Liver (tissue), 9 donors: ENCODE data around the gene WDR7. TPM values are rescaled to one million over a fixed set of nuclear protein-coding genes. Genes with fewer than 3 reads are reported as not detected.

Experiments used
- DNase-seq: peaks from one replicate; pipeline ENCODE4 v3.0.0-alpha.2; 2017; ENCODE audit warnings: low spot score
- H3K27ac ChIP-seq, 2 donors: one replicate each; pipeline ENCODE4 v1.7.0; 2013; ENCODE audit warnings: inconsistent platforms in 2 of 2, low read length in 2 of 2, control low read depth in 1 of 2, low read depth in 1 of 2, mild to moderate bottlenecking in 1 of 2
- H3K27me3 ChIP-seq, 4 donors: one replicate each; pipeline versions ENCODE4 v1.6.1 to v1.7.0; 2013; ENCODE audit warnings: low read length in 3 of 4, inconsistent platforms in 1 of 4, mild to moderate bottlenecking in 1 of 4, moderate library complexity in 1 of 4; ENCODE audit not compliant: control insufficient read depth in 4 of 4, insufficient read depth in 4 of 4
- H3K36me3 ChIP-seq, 4 donors: one replicate each; pipeline versions ENCODE4 v1.6.1 to v1.7.0; 2013; ENCODE audit warnings: low read length in 3 of 4, mild to moderate bottlenecking in 3 of 4, low read depth in 1 of 4, moderate library complexity in 1 of 4; ENCODE audit not compliant: control insufficient read depth in 4 of 4, insufficient read depth in 3 of 4
- H3K4me1 ChIP-seq, 4 donors: one replicate each; pipeline versions ENCODE4 v1.6.1 to v1.7.0; 2013; ENCODE audit warnings: low read length in 3 of 4, mild to moderate bottlenecking in 3 of 4, moderate library complexity in 1 of 4; ENCODE audit not compliant: control insufficient read depth in 4 of 4, insufficient read depth in 4 of 4
- H3K4me3 ChIP-seq, 3 donors: one replicate each; pipeline versions ENCODE4 v1.6.1 to v1.7.0; 2013; ENCODE audit warnings: low read length in 3 of 3, control low read depth in 1 of 3, low read depth in 1 of 3, mild to moderate bottlenecking in 1 of 3
- H3K9ac ChIP-seq, 2 donors: one replicate each; pipeline ENCODE4 v1.7.0; 2013; ENCODE audit warnings: low read length in 2 of 2, mild to moderate bottlenecking in 2 of 2, moderate library complexity in 2 of 2, control low read depth in 1 of 2, low read depth in 1 of 2
- H3K9me3 ChIP-seq, 4 donors: one replicate each; pipeline versions ENCODE4 v1.6.1 to v1.7.0; 2013; ENCODE audit warnings: low read length in 3 of 4; ENCODE audit not compliant: control insufficient read depth in 4 of 4
- CTCF ChIP-seq: fragments of 150-350 bp; IDR thresholded peaks from 2 replicates; pipeline ENCODE4 v1.5.1; 2017; ENCODE audit warnings: improper control_type of control experiment, low read depth, low read length; ENCODE audit not compliant: missing input control
- EGR1 ChIP-seq, 2 donors: IDR thresholded peaks; 2 replicates each; pipeline ENCODE4 v1.6.1; 2016 to 2018; ENCODE audit warnings: antibody characterized with exemption in 2 of 2, low read depth in 2 of 2
- FOXA1 ChIP-seq: IDR thresholded peaks from 2 replicates; pipeline ENCODE4 v1.6.1; 2016; ENCODE audit warnings: antibody characterized with exemption
- FOXA2 ChIP-seq: IDR thresholded peaks from 2 replicates; pipeline ENCODE4 v1.6.1; 2016; ENCODE audit warnings: antibody characterized with exemption
- GABPA ChIP-seq, 2 donors: IDR thresholded peaks in 1 of 2; conservative IDR thresholded peaks in 1 of 2; 2 replicates each; pipeline ENCODE4 v1.6.1; 2016; ENCODE audit warnings: antibody characterized with exemption in 2 of 2, mild to moderate bottlenecking in 1 of 2, moderate library complexity in 1 of 2
- HNF4A ChIP-seq, 2 donors: conservative IDR thresholded peaks; 2 replicates each; pipeline ENCODE4 v1.6.1; 2016; ENCODE audit warnings: antibody characterized with exemption in 2 of 2, mild to moderate bottlenecking in 2 of 2
- HNF4G ChIP-seq: IDR thresholded peaks from 2 replicates; pipeline ENCODE4 v1.6.1; 2016; ENCODE audit warnings: antibody characterized with exemption
- JUND ChIP-seq, 2 donors: IDR thresholded peaks; 2 replicates each; pipeline ENCODE4 v1.6.1; 2016; ENCODE audit warnings: antibody characterized with exemption in 2 of 2
- MAX ChIP-seq: IDR thresholded peaks from 2 replicates; pipeline ENCODE4 v1.6.1; 2016; ENCODE audit warnings: antibody characterized with exemption
- NR2F2 ChIP-seq: IDR thresholded peaks from 2 replicates; pipeline ENCODE4 v1.6.1; 2016; ENCODE audit warnings: antibody characterized with exemption
- RAD21 ChIP-seq, 2 donors: IDR thresholded peaks; 2 replicates each; pipeline ENCODE4 v1.6.1; 2016; ENCODE audit warnings: antibody characterized with exemption in 2 of 2, mild to moderate bottlenecking in 2 of 2
- RXRA ChIP-seq, 2 donors: IDR thresholded peaks; 2 replicates each; pipeline ENCODE4 v1.6.1; 2017 to 2018; ENCODE audit warnings: antibody characterized with exemption in 2 of 2, mild to moderate bottlenecking in 1 of 2
- SP1 ChIP-seq: IDR thresholded peaks from 2 replicates; pipeline ENCODE4 v1.6.1; 2018; ENCODE audit warnings: antibody characterized with exemption, mild to moderate bottlenecking
- TAF1 ChIP-seq: conservative IDR thresholded peaks from 2 replicates; pipeline ENCODE4 v1.6.1; 2016; ENCODE audit warnings: antibody characterized with exemption, mild to moderate bottlenecking
- YY1 ChIP-seq: IDR thresholded peaks from 2 replicates; pipeline ENCODE4 v1.6.1; 2016; ENCODE audit warnings: antibody characterized with exemption, mild to moderate bottlenecking
- WGBS: extraction: QIAGEN DNeasy Blood & Tissue Kit; methylation state at CpG from one replicate; pipeline ENCODE4 v1.1.7; 2013; 5-methylcytosine and 5-hydroxymethylcytosine counted together
- polyA plus RNA-seq, 2 donors: library from polyadenylated mRNA; stranded (reverse) in 1 of 2; unstranded in 1 of 2; fragments of 200-250 nt in 1 of 2; fragments of >200 nt in 1 of 2; fragmentation: Nextera tagmentation in 1 of 2; extraction: Ambion mirVana in 1 of 2; gene quantifications; one replicate each; pipeline versions ENCODE4 v1.2.1 to v1.2.3, GENCODE V29; 2013 to 2015
- total RNA-seq, 2 donors: library from RNA; depleted of rRNA; stranded (reverse); fragments of >200 nt; gene quantifications; one replicate each; pipeline ENCODE4 v1.2.3, GENCODE V29; 2014
- TF ChIP-seq, protein P1 (sequence below): IDR thresholded peaks from 2 replicates; pipeline ENCODE4 v1.6.1; 2016; ENCODE audit warnings: antibody characterized with exemption
- TF ChIP-seq, protein P2 (sequence below): IDR thresholded peaks from 2 replicates; pipeline ENCODE4 v1.6.1; 2016; ENCODE audit warnings: antibody characterized with exemption, mild to moderate bottlenecking
- donor health status: healthy.
- donor health status: healthy.
- donor health status: healthy.
- donor health status: healthy.
- donor health status: healthy.

The WDR7 gene
- total and polyA plus RNA-seq, 4 donors = 4.5 to 26.6 (median 13.2) TPM

GRCh38 chr18:56934131-56934530 lies 283.0 kb downstream of the WDR7 start:
- Histone ChIP-seq H3K9ac (no peak overlapping the region), H3K36me3 (peaks cover 0 to 9% (median 0%) of the 10 kb centered on the region in 4 donors), H3K27ac (no peak overlapping the region), H3K9me3 (no peaks in the 10 kb centered on the region), H3K27me3 (no peaks in the 10 kb centered on the region), H3K4me3 (no peak overlapping the region), H3K4me1 (no peaks in the 10 kb centered on the region)
- no peak for DNase-seq
- WGBS = 90% methylated on average over 3 of the region's 3 CpGs
- no peak for TF ChIP-seq JUND (IDR thresholded peaks at IDR 0.05)
- no peak for TF ChIP-seq CTCF
- TF ChIP-seq HNF4G = no peak
- TF ChIP-seq, protein P1, sequence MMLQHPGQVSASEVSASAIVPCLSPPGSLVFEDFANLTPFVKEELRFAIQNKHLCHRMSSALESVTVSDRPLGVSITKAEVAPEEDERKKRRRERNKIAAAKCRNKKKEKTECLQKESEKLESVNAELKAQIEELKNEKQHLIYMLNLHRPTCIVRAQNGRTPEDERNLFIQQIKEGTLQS = no peak
- TF ChIP-seq RXRA (IDR thresholded peaks at IDR 0.05) = no peak
- no peak for TF ChIP-seq GABPA (IDR thresholded peaks at IDR 0.05 in 1 of 2, conservative IDR thresholded peaks at IDR 0.05 in 1 of 2)
- TF ChIP-seq FOXA1 = no peak
- no peak for TF ChIP-seq FOXA2
- no peak for TF ChIP-seq TAF1
- TF ChIP-seq HNF4A (conservative IDR thresholded peaks at IDR 0.05) = no peak
- TF ChIP-seq NR2F2 = no peak
- TF ChIP-seq YY1 = no peak
- TF ChIP-seq EGR1 (IDR thresholded peaks at IDR 0.05; ENCODE audit: low read depth in 2 of 2) = no peak
- TF ChIP-seq, protein P2, sequence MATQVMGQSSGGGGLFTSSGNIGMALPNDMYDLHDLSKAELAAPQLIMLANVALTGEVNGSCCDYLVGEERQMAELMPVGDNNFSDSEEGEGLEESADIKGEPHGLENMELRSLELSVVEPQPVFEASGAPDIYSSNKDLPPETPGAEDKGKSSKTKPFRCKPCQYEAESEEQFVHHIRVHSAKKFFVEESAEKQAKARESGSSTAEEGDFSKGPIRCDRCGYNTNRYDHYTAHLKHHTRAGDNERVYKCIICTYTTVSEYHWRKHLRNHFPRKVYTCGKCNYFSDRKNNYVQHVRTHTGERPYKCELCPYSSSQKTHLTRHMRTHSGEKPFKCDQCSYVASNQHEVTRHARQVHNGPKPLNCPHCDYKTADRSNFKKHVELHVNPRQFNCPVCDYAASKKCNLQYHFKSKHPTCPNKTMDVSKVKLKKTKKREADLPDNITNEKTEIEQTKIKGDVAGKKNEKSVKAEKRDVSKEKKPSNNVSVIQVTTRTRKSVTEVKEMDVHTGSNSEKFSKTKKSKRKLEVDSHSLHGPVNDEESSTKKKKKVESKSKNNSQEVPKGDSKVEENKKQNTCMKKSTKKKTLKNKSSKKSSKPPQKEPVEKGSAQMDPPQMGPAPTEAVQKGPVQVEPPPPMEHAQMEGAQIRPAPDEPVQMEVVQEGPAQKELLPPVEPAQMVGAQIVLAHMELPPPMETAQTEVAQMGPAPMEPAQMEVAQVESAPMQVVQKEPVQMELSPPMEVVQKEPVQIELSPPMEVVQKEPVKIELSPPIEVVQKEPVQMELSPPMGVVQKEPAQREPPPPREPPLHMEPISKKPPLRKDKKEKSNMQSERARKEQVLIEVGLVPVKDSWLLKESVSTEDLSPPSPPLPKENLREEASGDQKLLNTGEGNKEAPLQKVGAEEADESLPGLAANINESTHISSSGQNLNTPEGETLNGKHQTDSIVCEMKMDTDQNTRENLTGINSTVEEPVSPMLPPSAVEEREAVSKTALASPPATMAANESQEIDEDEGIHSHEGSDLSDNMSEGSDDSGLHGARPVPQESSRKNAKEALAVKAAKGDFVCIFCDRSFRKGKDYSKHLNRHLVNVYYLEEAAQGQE = no peak
- TF ChIP-seq MAX = no peak
- no peak for TF ChIP-seq SP1

DNA sequence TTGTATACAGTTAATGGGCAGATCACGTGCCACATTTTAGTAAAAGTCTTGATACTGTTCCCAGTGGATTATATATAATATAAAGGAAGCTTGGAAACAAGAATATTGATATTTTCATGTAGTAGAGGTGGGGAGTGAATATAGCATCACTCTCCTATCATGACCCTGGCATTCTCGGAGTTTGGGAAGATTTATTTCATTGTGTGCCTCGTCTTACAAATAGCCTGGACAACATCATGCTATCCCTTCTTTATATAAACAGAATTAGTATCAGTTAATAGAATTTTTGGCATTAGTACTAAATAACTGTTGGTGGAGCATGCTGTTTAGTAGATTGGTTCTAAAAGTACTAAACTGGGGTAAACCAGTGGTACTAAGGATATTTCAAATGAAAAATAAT lies 283.7 kb downstream of the WDR7 start:
- no peaks in the 10 kb centered on the region for H3K9me3 ChIP-seq
- H3K27ac ChIP-seq = no peak overlapping the region
- no peak overlapping the region for H3K4me3 ChIP-seq
- H3K4me1 ChIP-seq = no peaks in the 10 kb centered on the region
- no peaks in the 10 kb centered on the region for H3K27me3 ChIP-seq
- H3K9ac ChIP-seq = no peak overlapping the region
- 96% methylated on average over 3 of the region's 3 CpGs for WGBS
- no peak for DNase-seq
- TF ChIP-seq SP1 (no peak), TAF1 (no peak), MAX (no peak), FOXA2 (no peak), EGR1 (IDR thresholded peaks at IDR 0.05; ENCODE audit: low read depth in 2 of 2) (no peak), NR2F2 (no peak), JUND (IDR thresholded peaks at IDR 0.05) (no peak), CTCF (no peak), GABPA (IDR thresholded peaks at IDR 0.05 in 1 of 2, conservative IDR thresholded peaks at IDR 0.05 in 1 of 2) (no peak), RAD21 (IDR thresholded peaks at IDR 0.05) (no peak), FOXA1 (no peak), RXRA (IDR thresholded peaks at IDR 0.05) (no peak), YY1 (no peak)
- TF ChIP-seq, protein P2 = no peak
- TF ChIP-seq, protein P1 = no peak
- H3K36me3 ChIP-seq = peaks cover 0 to 9% (median 0%) of the 10 kb centered on the region in 4 donors
